Lung (tissue), 12 donors: Measurements from ENCODE around the gene USP32. TPM values are rescaled to one million over a fixed set of nuclear protein-coding genes. Genes with fewer than 3 reads are reported as not detected.
"Not testable (repeated sequence)": the region's sequence is repeated elsewhere in the genome, so short reads cannot be mapped to it uniquely, and the experiment has no call there.

Experiments used
- ATAC-seq: fragments of 200-7000 bp; cut with Tn5 transposase; one replicate; pipeline ENCODE4 v1.9.1; 2020; ENCODE audit warnings: moderate number of reproducible peaks; ENCODE audit not compliant: insufficient read depth, low FRiP score
- DNase-seq, 3 donors: peaks; one replicate each; pipeline ENCODE4 v3.0.0-alpha.2; 2013 to 2017
- H3K27ac ChIP-seq, 2 donors: one replicate each; pipeline ENCODE4 v1.5.1; 2013; ENCODE audit warnings: mild to moderate bottlenecking in 2 of 2, moderate library complexity in 2 of 2, control low read depth in 1 of 2, inconsistent platforms in 1 of 2, low read depth in 1 of 2, low read length in 1 of 2
- H3K27me3 ChIP-seq, 3 donors: one replicate each; pipeline ENCODE4 v1.5.1; 2013; ENCODE audit warnings: low read length in 2 of 3; ENCODE audit not compliant: control insufficient read depth in 3 of 3, insufficient read depth in 3 of 3
- H3K36me3 ChIP-seq, 4 donors: one replicate each; pipeline ENCODE4 v1.5.1; 2013; ENCODE audit warnings: low read length in 4 of 4, mild to moderate bottlenecking in 1 of 4, moderate library complexity in 1 of 4; ENCODE audit not compliant: control insufficient read depth in 4 of 4, insufficient read depth in 4 of 4
- H3K4me1 ChIP-seq, 5 donors: one replicate each; pipeline ENCODE4 v1.5.1; 2013; ENCODE audit warnings: low read length in 5 of 5, mild to moderate bottlenecking in 2 of 5, moderate library complexity in 1 of 5; ENCODE audit not compliant: control insufficient read depth in 5 of 5, insufficient read depth in 5 of 5
- H3K4me3 ChIP-seq: one replicate; pipeline ENCODE4 v1.5.1; 2013; ENCODE audit warnings: mild to moderate bottlenecking, control low read depth, moderate library complexity
- H3K9ac ChIP-seq, 2 donors: one replicate each; pipeline ENCODE4 v1.5.1; 2013; ENCODE audit warnings: low read length in 2 of 2, control low read depth in 1 of 2; ENCODE audit not compliant: insufficient read depth in 1 of 2
- H3K9me3 ChIP-seq, 4 donors: one replicate each; pipeline ENCODE4 v1.5.1; 2013; ENCODE audit warnings: low read length in 3 of 4, mild to moderate bottlenecking in 1 of 4, moderate library complexity in 1 of 4; ENCODE audit not compliant: control insufficient read depth in 4 of 4, insufficient read depth in 3 of 4
- CTCF ChIP-seq: IDR thresholded peaks from 2 replicates; pipeline ENCODE4 v1.5.1; 2012; ENCODE audit warnings: mild to moderate bottlenecking; ENCODE audit errors: control extremely low read depth, extremely low read depth
- WGBS, 2 donors: extraction: QIAGEN DNeasy Blood & Tissue Kit; methylation state at CpG; one replicate each; pipeline ENCODE4 v1.1.7; 2013; 5-methylcytosine and 5-hydroxymethylcytosine counted together
- polyA plus RNA-seq, 2 donors: library from polyadenylated mRNA; stranded (reverse); fragments of 200-250 nt; gene quantifications; one replicate each; pipeline ENCODE4 v1.2.1, GENCODE V29; 2013
- total RNA-seq, 2 donors: library from RNA; depleted of rRNA in 1 of 2; stranded (reverse); fragments of >200 nt in 1 of 2; gene quantifications; one replicate each; pipeline ENCODE4 v1.2.1, GENCODE V29; 2014 to 2021
- donor health status: control.
- donor health status: control.
- donor health status: Bipolar disorder and iron deficiency.
- donor health status: healthy.
- donor health status: DM: yes; HTN: yes; CAD: no.

Gene USP32
- total and polyA plus RNA-seq, 4 donors: 18.2 to 96.6 (median 51.1) TPM

GRCh38 chr17:60386147-60387058, 5.5 kb downstream of the USP32 start:
- WGBS, 2 donors: 59 to 60% methylated on average over 4 of the region's 4 CpGs
- H3K4me1 ChIP-seq: peaks cover 6 to 38% (median 9%) of the 10 kb centered on the region in 5 donors
- H3K9ac ChIP-seq: no peak overlapping the region

GRCh38 chr17:60384921-60385320, 7.0 kb downstream of the USP32 start:
- H3K9me3 ChIP-seq, H3K36me3 ChIP-seq, H3K9ac ChIP-seq, H3K27ac ChIP-seq, H3K27me3 ChIP-seq, ATAC-seq, H3K4me3 ChIP-seq, DNase-seq: not testable (repeated sequence)
- 96 to 99% methylated on average over 7 of the region's 7 CpGs for WGBS, 2 donors
- H3K4me1 ChIP-seq: peaks cover 4 to 25% (median 8%) of the 10 kb centered on the region in 5 donors

More at GRCh38 chr17:60386147-60387058, 5.5 kb downstream of the USP32 start:
- DNase-seq (peak in 2 of 3 donors; percentile 23 to 28), ATAC-seq (no peak)
- no peaks in the 10 kb centered on the region for H3K27me3 ChIP-seq
- H3K27ac ChIP-seq: no peak overlapping the region
- no peaks in the 10 kb centered on the region for H3K36me3 ChIP-seq
- H3K4me3 ChIP-seq: no peak overlapping the region
- no peak for TF ChIP-seq CTCF
- H3K9me3 ChIP-seq: no peaks in the 10 kb centered on the region

GRCh38 chr17:60383379-60383778, 8.6 kb downstream of the USP32 start:
- Histone ChIP-seq H3K4me1 (peaks cover 0 to 17% (median 6%) of the 10 kb centered on the region in 5 donors), H3K9me3 (no peaks in the 10 kb centered on the region), H3K9ac (no peak overlapping the region), H3K27ac (no peak overlapping the region), H3K36me3 (no peaks in the 10 kb centered on the region), H3K27me3 (no peaks in the 10 kb centered on the region), H3K4me3 (no peak overlapping the region)
- ATAC-seq (no peak), DNase-seq (no peak)
- WGBS, 2 donors: 46 to 47% methylated on average over 3 of the region's 3 CpGs
- TF ChIP-seq CTCF: no peak

GRCh38 chr17:60381958-60382357, 10.0 kb downstream of the USP32 start:
- Histone ChIP-seq H3K4me3 (no peak overlapping the region), H3K9ac (no peak overlapping the region), H3K9me3 (no peaks in the 10 kb centered on the region), H3K27me3 (no peaks in the 10 kb centered on the region), H3K27ac (no peak overlapping the region), H3K36me3 (no peaks in the 10 kb centered on the region), H3K4me1 (peaks cover 0 to 9% (median 6%) of the 10 kb centered on the region in 5 donors)
- DNase-seq: no peak
- WGBS, 2 donors: 68 to 74% methylated on average over 4 of the region's 4 CpGs
- ATAC-seq: no peak
- no peak for TF ChIP-seq CTCF

- H3K4me3 ChIP-seq, ATAC-seq, H3K27me3 ChIP-seq, H3K9me3 ChIP-seq, H3K4me1 ChIP-seq, H3K9ac ChIP-seq, H3K36me3 ChIP-seq, DNase-seq, H3K27ac ChIP-seq: not testable (repeated sequence)
- WGBS, 2 donors: 67 to 68% methylated on average over 2 of the region's 3 CpGs
These were observed 12.5 kb downstream of the USP32 start for GRCh38 chr17:60379461-60379860.

GRCh38 chr17:60378187-60378586, 13.7 kb downstream of the USP32 start:
- not testable (repeated sequence) for H3K36me3 ChIP-seq, DNase-seq, H3K4me1 ChIP-seq, H3K27me3 ChIP-seq, H3K9me3 ChIP-seq, H3K4me3 ChIP-seq, H3K27ac ChIP-seq, ATAC-seq, H3K9ac ChIP-seq
- 90 to 96% methylated on average over 1 of the region's 1 CpG for WGBS, 2 donors
